ENCODE data around the gene MICAL2. TPM values are rescaled to one million over a fixed set of nuclear protein-coding genes. Genes with fewer than 3 reads are reported as not detected.

Gene MICAL2
- total RNA-seq, 4 donors from 2014 or later: 196 to 550 (median 237) TPM

GRCh38 chr11:12221051-12221535 lies 110.7 kb downstream of the MICAL2 start:
- Histone ChIP-seq H3K4me3 (no peak overlapping the region), H3K27me3 (no peaks in the 10 kb centered on the region), H3K9me3 (no peaks in the 10 kb centered on the region), H3K4me1 (peaks cover 0 to 69% (median 26%) of the 10 kb centered on the region in 3 donors), H3K27ac (peak overlapping the region; percentile 59 to 85 (median 72)), H3K36me3 (peaks cover 0 to 61% of the 10 kb centered on the region in 2 donors)
- no peak for TF ChIP-seq POLR2AphosphoS5 (IDR thresholded peaks at IDR 0.05)
- TF ChIP-seq CTCF (IDR thresholded peaks at IDR 0.05): no peak
- TF ChIP-seq EP300 (IDR thresholded peaks at IDR 0.05): no peak
- TF ChIP-seq POLR2A (IDR thresholded peaks at IDR 0.05): no peak
- WGBS, 2 donors (ENCODE audit: low coverage in 1 of 2): 81 to 96% methylated on average over 3 to 6 of the region's 6 CpGs
- no peak for ATAC-seq

- no peak for ATAC-seq
- 78% methylated on average over 5 of the region's 17 CpGs; no CpG with 5 or more reads in 1 of the 2 donors for WGBS, 2 donors (ENCODE audit: low coverage in 1 of 2)
- TF ChIP-seq EP300 (IDR thresholded peaks at IDR 0.05) (no peak), POLR2A (IDR thresholded peaks at IDR 0.05) (no peak), CTCF (IDR thresholded peaks at IDR 0.05) (no peak), POLR2AphosphoS5 (IDR thresholded peaks at IDR 0.05) (no peak)
- Histone ChIP-seq H3K27ac (peak overlapping the region in 3 of 4 donors; percentile 67 to 85 (median 76)), H3K4me1 (peaks cover 0 to 58% (median 26%) of the 10 kb centered on the region in 3 donors), H3K36me3 (peaks cover 0 to 68% of the 10 kb centered on the region in 2 donors), H3K27me3 (no peaks in the 10 kb centered on the region), H3K9me3 (no peaks in the 10 kb centered on the region), H3K4me3 (no peak overlapping the region)
Measured at GRCh38 chr11:12222055-12222792, 111.8 kb downstream of the MICAL2 start.

- no peak for ATAC-seq
- peaks cover 0 to 51% (median 26%) of the 10 kb centered on the region in 3 donors for H3K4me1 ChIP-seq
- H3K4me3 ChIP-seq: no peak overlapping the region
- no peaks in the 10 kb centered on the region for H3K27me3 ChIP-seq
- TF ChIP-seq POLR2AphosphoS5 (IDR thresholded peaks at IDR 0.05) (no peak), POLR2A (IDR thresholded peaks at IDR 0.05) (no peak), EP300 (IDR thresholded peaks at IDR 0.05) (no peak), CTCF (IDR thresholded peaks at IDR 0.05) (no peak)
- peak overlapping the region in 3 of 4 donors; percentile 67 to 85 (median 76) for H3K27ac ChIP-seq
- H3K9me3 ChIP-seq: no peaks in the 10 kb centered on the region
- peaks cover 0 to 72% of the 10 kb centered on the region in 2 donors for H3K36me3 ChIP-seq
- 67 to 70% methylated on average over 2 to 6 of the region's 7 CpGs for WGBS, 2 donors (ENCODE audit: low coverage in 1 of 2)
Measured at GRCh38 chr11:12223771-12224536, 113.6 kb downstream of the MICAL2 start.

GRCh38 chr11:12224537-12224893 lies 114.1 kb downstream of the MICAL2 start:
- peak; percentile 48 for ATAC-seq
- Histone ChIP-seq H3K4me1 (peaks cover 0 to 46% (median 26%) of the 10 kb centered on the region in 3 donors), H3K9me3 (no peaks in the 10 kb centered on the region), H3K27ac (peak overlapping the region in 3 of 4 donors; percentile 67 to 85 (median 76)), H3K27me3 (no peaks in the 10 kb centered on the region), H3K36me3 (peaks cover 0 to 78% of the 10 kb centered on the region in 2 donors), H3K4me3 (no peak overlapping the region)
- WGBS, 2 donors (ENCODE audit: low coverage in 1 of 2): 72% methylated on average over 10 of the region's 12 CpGs; no CpG with 5 or more reads in 1 of the 2 donors
- no peak for TF ChIP-seq POLR2AphosphoS5 (IDR thresholded peaks at IDR 0.05)
- TF ChIP-seq CTCF (IDR thresholded peaks at IDR 0.05): no peak
- no peak for TF ChIP-seq POLR2A (IDR thresholded peaks at IDR 0.05)
- no peak for TF ChIP-seq EP300 (IDR thresholded peaks at IDR 0.05)
